Neural progenitor cell (in vitro differentiated cells): Measurements from ENCODE around the gene NDUFAF3. TPM values are rescaled to one million over a fixed set of nuclear protein-coding genes. Genes with fewer than 3 reads are reported as not detected.
A peak's percentile ranks its signal among the peaks of the same experiment; 100 is the strongest.

Source experiments
- DNase-seq: peaks from one replicate; pipeline ENCODE4 v3.0.0-alpha.2; 2016; ENCODE audit warnings: low spot score
- H2AFZ ChIP-seq: fragments of 200-600 bp; sonication (generic); replicated peaks from 2 replicates; pipeline ENCODE4 v1.6.1; 2016; ENCODE audit warnings: antibody characterized with exemption
- H3F3A ChIP-seq: fragments of 200-600 bp; sonication (generic); 2 replicates; pipeline ENCODE4 v1.6.1; 2016; ENCODE audit warnings: antibody characterized with exemption, low read depth
- H3K27ac ChIP-seq: fragments of 200-600 bp; sonication (generic); 2 replicates; pipeline ENCODE4 v1.5.1; 2016; ENCODE audit warnings: mild to moderate bottlenecking
- H3K27me3 ChIP-seq: fragments of 200-600 bp; sonication (generic); 2 replicates; pipeline ENCODE4 v1.6.1; 2016; ENCODE audit warnings: mild to moderate bottlenecking, moderate library complexity
- H3K36me3 ChIP-seq: fragments of 200-600 bp; sonication (generic); 2 replicates; pipeline ENCODE4 v1.5.1; 2016
- H3K4me1 ChIP-seq: fragments of 200-600 bp; sonication (generic); 2 replicates; pipeline ENCODE4 v1.6.1; 2016; ENCODE audit warnings: mixed run types
- H3K4me2 ChIP-seq: fragments of 200-600 bp; sonication (generic); 2 replicates; pipeline ENCODE4 v1.6.1; 2016
- H3K4me3 ChIP-seq: fragments of 200-600 bp; sonication (generic); 2 replicates; pipeline ENCODE4 v1.5.1; 2016
- H3K79me2 ChIP-seq: fragments of 200-600 bp; sonication (generic); 2 replicates; pipeline ENCODE4 v1.6.1; 2016; ENCODE audit warnings: low read depth
- H3K9ac ChIP-seq: fragments of 200-600 bp; sonication (generic); 2 replicates; pipeline ENCODE4 v1.6.1; 2016
- H3K9me3 ChIP-seq: fragments of 200-600 bp; sonication (generic); 2 replicates; pipeline ENCODE4 v1.5.1; 2016; ENCODE audit warnings: low read depth
- H4K20me1 ChIP-seq: fragments of 200-600 bp; sonication (generic); 2 replicates; pipeline ENCODE4 v1.6.1; 2016; ENCODE audit warnings: low read depth
- H3K27ac Mint-ChIP-seq: 3 replicates; pipeline ENCODE4 v1.8.0; 2021; ENCODE audit warnings: mixed read lengths
- H3K27me3 Mint-ChIP-seq: 2 replicates; pipeline ENCODE4 v1.8.0; 2022; ENCODE audit warnings: low read depth, mild to moderate bottlenecking, inconsistent platforms, moderate library complexity, mixed read lengths; ENCODE audit not compliant: insufficient read depth
- H3K36me3 Mint-ChIP-seq: 3 replicates; pipeline ENCODE4 v1.8.0; 2021; ENCODE audit warnings: mixed read lengths
- H3K4me1 Mint-ChIP-seq: 3 replicates; pipeline ENCODE4 v1.8.0; 2021; ENCODE audit warnings: mixed read lengths
- H3K4me3 Mint-ChIP-seq: 3 replicates; pipeline ENCODE4 v1.8.0; 2021; ENCODE audit warnings: mild to moderate bottlenecking, moderate library complexity, mixed read lengths
- H3K9me3 Mint-ChIP-seq: 3 replicates; pipeline ENCODE4 v1.8.0; 2020; ENCODE audit warnings: mixed read lengths
- EZH2 ChIP-seq: fragments of 200-600 bp; sonication (generic); IDR thresholded peaks from 2 replicates; pipeline ENCODE4 v1.6.1; 2017; ENCODE audit warnings: antibody characterized with exemption, mild to moderate bottlenecking, moderate library complexity
- EZH2phosphoT487 ChIP-seq: fragments of 200-600 bp; sonication (generic); IDR thresholded peaks from 2 replicates; pipeline ENCODE4 v1.6.1; 2017; ENCODE audit warnings: antibody characterized with exemption
- microRNA counts: library from miRNA; unstranded; fragments of <30 nt; microRNA quantifications from one replicate; lab custom pipeline; 2016
- microRNA-seq: library from miRNA; unstranded; fragments of <30 nt; microRNA quantifications from one replicate; pipeline ENCODE4, GENCODE V29; 2016
- small RNA-seq: library from RNA; depleted of rRNA; stranded (forward); fragments of <200 nt; gene quantifications from one replicate; pipeline ENCODE3, GENCODE V24; 2015
- total RNA-seq: library from RNA; depleted of rRNA; stranded (reverse); fragments of >200 nt; gene quantifications from 2 replicates; pipeline ENCODE4 v1.2.3, GENCODE V29; 2015; ENCODE audit warnings: low replicate concordance
- TF ChIP-seq, protein P1 (sequence below): fragments of 200-600 bp; sonication (generic); IDR thresholded peaks from 2 replicates; pipeline ENCODE4 v1.5.1; 2017; ENCODE audit warnings: antibody characterized with exemption, mild to moderate bottlenecking

NDUFAF3 gene
- total RNA-seq, 1 donor from 2014 or later, result 26.2 TPM

DNA sequence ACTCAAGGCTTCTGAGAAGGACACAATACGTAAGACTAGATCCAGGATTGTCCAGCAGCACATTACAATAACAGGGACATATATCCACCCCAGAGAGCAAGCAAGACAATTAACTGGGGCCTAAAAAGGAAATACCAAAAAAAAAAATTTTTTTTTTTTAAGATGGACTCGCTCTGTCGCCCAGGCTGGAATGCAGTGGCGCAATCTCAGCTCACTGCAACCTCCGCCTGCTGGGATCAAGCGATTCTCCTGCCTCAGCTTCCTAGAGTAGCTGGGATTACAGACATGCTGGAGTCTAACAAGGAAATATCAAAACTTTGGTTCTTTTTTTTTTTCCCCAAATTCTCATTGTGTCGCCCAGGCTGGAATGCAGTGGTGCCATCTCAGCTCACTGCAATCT is 36.1 kb downstream of the NDUFAF3 start:
- H3K27me3 Mint-ChIP-seq, result peaks cover 3% of the 10 kb centered on the region
- no peak for DNase-seq
- H3K36me3 Mint-ChIP-seq, result peaks cover 28% of the 10 kb centered on the region
- H3K27ac Mint-ChIP-seq, result peak overlapping the region; percentile 25
- TF ChIP-seq EZH2 (no peak), EZH2phosphoT487 (no peak)
- TF ChIP-seq, protein P1, sequence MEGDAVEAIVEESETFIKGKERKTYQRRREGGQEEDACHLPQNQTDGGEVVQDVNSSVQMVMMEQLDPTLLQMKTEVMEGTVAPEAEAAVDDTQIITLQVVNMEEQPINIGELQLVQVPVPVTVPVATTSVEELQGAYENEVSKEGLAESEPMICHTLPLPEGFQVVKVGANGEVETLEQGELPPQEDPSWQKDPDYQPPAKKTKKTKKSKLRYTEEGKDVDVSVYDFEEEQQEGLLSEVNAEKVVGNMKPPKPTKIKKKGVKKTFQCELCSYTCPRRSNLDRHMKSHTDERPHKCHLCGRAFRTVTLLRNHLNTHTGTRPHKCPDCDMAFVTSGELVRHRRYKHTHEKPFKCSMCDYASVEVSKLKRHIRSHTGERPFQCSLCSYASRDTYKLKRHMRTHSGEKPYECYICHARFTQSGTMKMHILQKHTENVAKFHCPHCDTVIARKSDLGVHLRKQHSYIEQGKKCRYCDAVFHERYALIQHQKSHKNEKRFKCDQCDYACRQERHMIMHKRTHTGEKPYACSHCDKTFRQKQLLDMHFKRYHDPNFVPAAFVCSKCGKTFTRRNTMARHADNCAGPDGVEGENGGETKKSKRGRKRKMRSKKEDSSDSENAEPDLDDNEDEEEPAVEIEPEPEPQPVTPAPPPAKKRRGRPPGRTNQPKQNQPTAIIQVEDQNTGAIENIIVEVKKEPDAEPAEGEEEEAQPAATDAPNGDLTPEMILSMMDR, result no peak
- peaks cover 4% of the 10 kb centered on the region for H4K20me1 ChIP-seq
- no peaks in the 10 kb centered on the region for H3K4me1 Mint-ChIP-seq
- no peak overlapping the region for H3K4me3 Mint-ChIP-seq
- no peaks in the 10 kb centered on the region for H3F3A ChIP-seq
- H3K36me3 ChIP-seq, result no peaks in the 10 kb centered on the region
- H3K4me2 ChIP-seq, result no peak overlapping the region
- no peak overlapping the region for H3K9ac ChIP-seq
- no peaks in the 10 kb centered on the region for H3K9me3 Mint-ChIP-seq
- H2AFZ ChIP-seq, result no peak overlapping the region
- H3K4me1 ChIP-seq, result no peaks in the 10 kb centered on the region
- H3K27ac ChIP-seq, result no peak overlapping the region
- no peak overlapping the region for H3K4me3 ChIP-seq
- no peaks in the 10 kb centered on the region for H3K27me3 ChIP-seq
- H3K9me3 ChIP-seq, result no peaks in the 10 kb centered on the region
- peaks cover 46% of the 10 kb centered on the region for H3K79me2 ChIP-seq

MicroRNAs encoded within 50 kb of the gene (microRNA counts, 767-probe panel; counts per million panel counts)
- microRNA hsa-miR-191-5p (lab: Ali Mortazavi, UCI) (11,672 counts per million, percentile 98 among the panel's probes with 10 or more counts), microRNA hsa-miR-425-5p (lab: Ali Mortazavi, UCI) (460 counts per million, percentile 90 among the panel's probes with 10 or more counts)

Small RNAs within 50 kb of the gene (microRNA-seq; reads per million reads assigned to microRNA genes)
- gene MIR191 (3,381 reads per million, percentile 97 among the genes with 10 or more reads in this experiment), gene MIR425 (897 reads per million, percentile 93 among the genes with 10 or more reads in this experiment)

Small RNAs within 50 kb of the gene (small RNA-seq; reads per million reads assigned to genes)
- 1,389 reads per million, percentile 99 among the genes with 10 or more reads in this experiment for gene MIR191
- gene MIR425, result 11.5 reads per million, percentile 96 among the genes with 10 or more reads in this experiment

Other genes starting within 250 kb of the NDUFAF3 start
- 21.6 and 25.0 TPM in 2 replicates for gene PRKAR2A, start 174.2 kb upstream of the NDUFAF3 start, total RNA-seq
- 4.3 and 12.5 TPM in 2 replicates for gene SLC25A20, start 123.2 kb upstream of the NDUFAF3 start, total RNA-seq
- gene ARIH2, start 103.3 kb upstream of the NDUFAF3 start, total RNA-seq, result 81.6 and 101 TPM in 2 replicates
- gene P4HTM, start 31.9 kb upstream of the NDUFAF3 start, total RNA-seq, result 15.3 and 34.6 TPM in 2 replicates
- gene WDR6, start 14.7 kb upstream of the NDUFAF3 start, total RNA-seq, result 131 and 215 TPM in 2 replicates
- gene DALRD3, start 3.5 kb upstream of the NDUFAF3 start, total RNA-seq, result 32.9 and 57.4 TPM in 2 replicates
- 271 and 313 TPM in 2 replicates for gene IMPDH2, start 7.3 kb downstream of the NDUFAF3 start, total RNA-seq
- 167 and 208 TPM in 2 replicates for gene QRICH1, start 72.0 kb downstream of the NDUFAF3 start, total RNA-seq
- 240 and 347 TPM in 2 replicates for gene QARS1, start 82.6 kb downstream of the NDUFAF3 start, total RNA-seq
- gene USP19, start 98.7 kb downstream of the NDUFAF3 start, total RNA-seq, result 36.0 and 60.6 TPM in 2 replicates
- gene LAMB2, start 110.9 kb downstream of the NDUFAF3 start, total RNA-seq, result 75.4 and 137 TPM in 2 replicates
- gene CCDC71, start 144.2 kb downstream of the NDUFAF3 start, total RNA-seq, result 18.8 and 41.9 TPM in 2 replicates
- gene KLHDC8B, start 149.5 kb downstream of the NDUFAF3 start, total RNA-seq, result 14.8 and 45.1 TPM in 2 replicates